K562 (cell line): ENCODE results near the gene GOPC. TPM values are rescaled to one million over a fixed set of nuclear protein-coding genes. Genes with fewer than 3 reads are reported as not detected.

Experiments
- ATF7 ChIP-seq: fragments of 450-650 bp; IDR thresholded peaks from 2 replicates; pipeline ENCODE4 v1.7.1; 2014; ENCODE audit warnings: mild to moderate bottlenecking, moderate library complexity
- BDP1 ChIP-seq: IDR thresholded peaks from 3 replicates; pipeline ENCODE4 v1.6.1; 2011; ENCODE audit not compliant: insufficient read length, insufficient read depth
- CTCFL ChIP-seq: IDR thresholded peaks from 2 replicates; pipeline ENCODE4 v1.6.1; 2011; ENCODE audit warnings: borderline replicate concordance, low read depth, mild to moderate bottlenecking, moderate library complexity, low read length; ENCODE audit not compliant: insufficient read depth, poor library complexity, severe bottlenecking
- GTF2A2 ChIP-seq: IDR thresholded peaks from 2 replicates; pipeline ENCODE4 v1.6.1; 2016; ENCODE audit warnings: mild to moderate bottlenecking, missing genetic modification characterization, missing compliant biosample characterization
- KAT2B ChIP-seq: IDR thresholded peaks from one replicate; pipeline ENCODE4 v1.6.1; 2012; ENCODE audit warnings: low read depth, mild to moderate bottlenecking, control low read depth, inconsistent platforms, low read length, moderate library complexity
- PCBP2 ChIP-seq: fragments of 200-400 bp; formaldehyde crosslinking; IDR thresholded peaks from 2 replicates; pipeline ENCODE4 v1.6.1; 2018; ENCODE audit warnings: low read length, low read depth, mild to moderate bottlenecking, moderate library complexity; ENCODE audit not compliant: poor library complexity, severe bottlenecking
- TCFL5 ChIP-seq: fragments of 250-450 bp; sonication (Bioruptor Pico); conservative IDR thresholded peaks from 2 replicates; pipeline ENCODE4 v1.6.1; 2021; ENCODE audit warnings: mild to moderate bottlenecking, moderate library complexity, matching md5 sums
- ZNF263 ChIP-seq: sonication (generic); formaldehyde crosslinking; IDR thresholded peaks from 2 replicates; pipeline ENCODE4 v1.8.0; 2022; ENCODE audit warnings: mild to moderate bottlenecking, missing genetic modification reagents, borderline replicate concordance
- ZNF764 ChIP-seq: fragments of 250-450 bp; sonication (Bioruptor Pico); IDR thresholded peaks from 2 replicates; pipeline ENCODE4 v1.4.0; 2020; ENCODE audit warnings: low read depth, mild to moderate bottlenecking, moderate library complexity
- polyA plus RNA-seq, 8 experiments: library from polyadenylated mRNA; depleted of rRNA in 4 of 8; stranded (reverse) in 5 of 8; unstranded in 3 of 8; fragments of >200 nt; fragmentation: Nextera tagmentation in 2 of 8; fragmentation: Illumina TruSeq in 1 of 8; extraction: Ambion mirVana in 2 of 8; extraction: Trizol in 1 of 8; gene quantifications; 2 replicates each; pipeline versions ENCODE4 v1.2.1 to v1.2.3, GENCODE V29; 2011 to 2014; ENCODE audit warnings: inconsistent platforms in 1 of 8, missing spikeins in 1 of 8
- total RNA-seq, 7 experiments: library from RNA; depleted of rRNA in 6 of 7; stranded (reverse); fragments of >200 nt in 6 of 7; fragmentation: Illumina TruSeq in 2 of 7; extraction: Trizol in 2 of 7; gene quantifications; 2 replicates each; pipeline versions ENCODE4 v1.2.1 to v1.2.3, GENCODE V29; 2011 to 2021; ENCODE audit warnings: low replicate concordance in 1 of 7
- TF ChIP-seq, protein P1 (sequence below): fragments of 200-800 bp; sonication (Bioruptor generic); IDR thresholded peaks from 2 replicates; pipeline ENCODE4 v1.6.1; 2016; ENCODE audit warnings: missing genetic modification characterization, missing compliant biosample characterization
- TF ChIP-seq, protein P2 (sequence below): fragments of 450-650 bp; IDR thresholded peaks from 2 replicates; pipeline ENCODE4 v1.6.1; 2016; ENCODE audit warnings: low read depth

GOPC gene
- total and polyA plus RNA-seq, 9 of the 15 experiments (the other 6 are each of a cell fraction or from before 2014, with no cell fraction given): 10.0 to 32.2 (median 25.6) TPM

DNA sequence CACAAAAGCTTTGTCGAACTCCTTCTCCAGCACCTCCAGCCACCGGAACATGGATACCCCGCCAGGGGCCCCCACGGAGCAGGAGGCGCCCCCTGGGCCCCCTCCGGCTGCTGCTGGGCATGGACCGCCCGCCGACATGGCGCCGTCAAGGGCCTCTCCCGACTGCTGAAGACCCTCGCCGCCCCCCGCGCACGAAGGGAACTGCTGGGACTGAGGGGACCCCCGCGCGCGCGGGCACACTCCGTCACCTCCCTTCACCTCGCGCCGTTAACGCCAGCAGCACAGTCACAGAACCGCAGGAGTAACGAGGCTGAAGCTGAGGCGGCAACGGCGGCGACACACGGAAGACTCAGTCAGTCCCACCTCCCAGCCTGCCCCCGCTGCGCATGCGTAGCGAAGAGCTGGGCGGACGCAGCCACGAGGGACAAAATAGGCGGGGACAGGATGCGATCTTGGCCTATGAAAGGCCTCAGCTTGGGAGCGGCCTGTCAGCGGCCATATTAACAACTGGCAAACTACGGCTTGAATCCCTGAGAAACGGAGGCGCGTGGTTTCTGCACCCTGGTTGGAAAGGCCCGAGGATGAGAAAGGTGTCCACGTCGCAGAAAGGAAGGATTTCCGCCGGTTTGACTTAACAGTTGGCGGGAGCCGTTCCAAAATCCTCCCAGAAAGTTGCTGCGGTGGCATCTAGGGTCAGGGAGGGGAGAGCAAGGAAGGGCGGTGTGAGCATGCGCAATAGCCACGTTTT, at the start of gene GOPC (continued):
- TF ChIP-seq CTCFL (peak; percentile 68), BDP1 (no peak), ZNF263 (CRISPR knock-in tag) (peak; percentile 27; the same call in 1 of the 2 replicates), ZNF764 (CRISPR knock-in tag) (no peak), TCFL5 (CRISPR knock-in tag) (no peak), KAT2B (no peak), PCBP2 (no peak), GTF2A2 (tag) (no peak), ATF7 (peak; percentile 63)
- TF ChIP-seq, protein P1, sequence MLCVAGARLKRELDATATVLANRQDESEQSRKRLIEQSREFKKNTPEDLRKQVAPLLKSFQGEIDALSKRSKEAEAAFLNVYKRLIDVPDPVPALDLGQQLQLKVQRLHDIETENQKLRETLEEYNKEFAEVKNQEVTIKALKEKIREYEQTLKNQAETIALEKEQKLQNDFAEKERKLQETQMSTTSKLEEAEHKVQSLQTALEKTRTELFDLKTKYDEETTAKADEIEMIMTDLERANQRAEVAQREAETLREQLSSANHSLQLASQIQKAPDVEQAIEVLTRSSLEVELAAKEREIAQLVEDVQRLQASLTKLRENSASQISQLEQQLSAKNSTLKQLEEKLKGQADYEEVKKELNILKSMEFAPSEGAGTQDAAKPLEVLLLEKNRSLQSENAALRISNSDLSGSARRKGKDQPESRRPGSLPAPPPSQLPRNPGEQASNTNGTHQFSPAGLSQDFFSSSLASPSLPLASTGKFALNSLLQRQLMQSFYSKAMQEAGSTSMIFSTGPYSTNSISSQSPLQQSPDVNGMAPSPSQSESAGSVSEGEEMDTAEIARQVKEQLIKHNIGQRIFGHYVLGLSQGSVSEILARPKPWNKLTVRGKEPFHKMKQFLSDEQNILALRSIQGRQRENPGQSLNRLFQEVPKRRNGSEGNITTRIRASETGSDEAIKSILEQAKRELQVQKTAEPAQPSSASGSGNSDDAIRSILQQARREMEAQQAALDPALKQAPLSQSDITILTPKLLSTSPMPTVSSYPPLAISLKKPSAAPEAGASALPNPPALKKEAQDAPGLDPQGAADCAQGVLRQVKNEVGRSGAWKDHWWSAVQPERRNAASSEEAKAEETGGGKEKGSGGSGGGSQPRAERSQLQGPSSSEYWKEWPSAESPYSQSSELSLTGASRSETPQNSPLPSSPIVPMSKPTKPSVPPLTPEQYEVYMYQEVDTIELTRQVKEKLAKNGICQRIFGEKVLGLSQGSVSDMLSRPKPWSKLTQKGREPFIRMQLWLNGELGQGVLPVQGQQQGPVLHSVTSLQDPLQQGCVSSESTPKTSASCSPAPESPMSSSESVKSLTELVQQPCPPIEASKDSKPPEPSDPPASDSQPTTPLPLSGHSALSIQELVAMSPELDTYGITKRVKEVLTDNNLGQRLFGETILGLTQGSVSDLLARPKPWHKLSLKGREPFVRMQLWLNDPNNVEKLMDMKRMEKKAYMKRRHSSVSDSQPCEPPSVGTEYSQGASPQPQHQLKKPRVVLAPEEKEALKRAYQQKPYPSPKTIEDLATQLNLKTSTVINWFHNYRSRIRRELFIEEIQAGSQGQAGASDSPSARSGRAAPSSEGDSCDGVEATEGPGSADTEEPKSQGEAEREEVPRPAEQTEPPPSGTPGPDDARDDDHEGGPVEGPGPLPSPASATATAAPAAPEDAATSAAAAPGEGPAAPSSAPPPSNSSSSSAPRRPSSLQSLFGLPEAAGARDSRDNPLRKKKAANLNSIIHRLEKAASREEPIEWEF (CRISPR knock-in tag): no peak
- TF ChIP-seq, protein P2, sequence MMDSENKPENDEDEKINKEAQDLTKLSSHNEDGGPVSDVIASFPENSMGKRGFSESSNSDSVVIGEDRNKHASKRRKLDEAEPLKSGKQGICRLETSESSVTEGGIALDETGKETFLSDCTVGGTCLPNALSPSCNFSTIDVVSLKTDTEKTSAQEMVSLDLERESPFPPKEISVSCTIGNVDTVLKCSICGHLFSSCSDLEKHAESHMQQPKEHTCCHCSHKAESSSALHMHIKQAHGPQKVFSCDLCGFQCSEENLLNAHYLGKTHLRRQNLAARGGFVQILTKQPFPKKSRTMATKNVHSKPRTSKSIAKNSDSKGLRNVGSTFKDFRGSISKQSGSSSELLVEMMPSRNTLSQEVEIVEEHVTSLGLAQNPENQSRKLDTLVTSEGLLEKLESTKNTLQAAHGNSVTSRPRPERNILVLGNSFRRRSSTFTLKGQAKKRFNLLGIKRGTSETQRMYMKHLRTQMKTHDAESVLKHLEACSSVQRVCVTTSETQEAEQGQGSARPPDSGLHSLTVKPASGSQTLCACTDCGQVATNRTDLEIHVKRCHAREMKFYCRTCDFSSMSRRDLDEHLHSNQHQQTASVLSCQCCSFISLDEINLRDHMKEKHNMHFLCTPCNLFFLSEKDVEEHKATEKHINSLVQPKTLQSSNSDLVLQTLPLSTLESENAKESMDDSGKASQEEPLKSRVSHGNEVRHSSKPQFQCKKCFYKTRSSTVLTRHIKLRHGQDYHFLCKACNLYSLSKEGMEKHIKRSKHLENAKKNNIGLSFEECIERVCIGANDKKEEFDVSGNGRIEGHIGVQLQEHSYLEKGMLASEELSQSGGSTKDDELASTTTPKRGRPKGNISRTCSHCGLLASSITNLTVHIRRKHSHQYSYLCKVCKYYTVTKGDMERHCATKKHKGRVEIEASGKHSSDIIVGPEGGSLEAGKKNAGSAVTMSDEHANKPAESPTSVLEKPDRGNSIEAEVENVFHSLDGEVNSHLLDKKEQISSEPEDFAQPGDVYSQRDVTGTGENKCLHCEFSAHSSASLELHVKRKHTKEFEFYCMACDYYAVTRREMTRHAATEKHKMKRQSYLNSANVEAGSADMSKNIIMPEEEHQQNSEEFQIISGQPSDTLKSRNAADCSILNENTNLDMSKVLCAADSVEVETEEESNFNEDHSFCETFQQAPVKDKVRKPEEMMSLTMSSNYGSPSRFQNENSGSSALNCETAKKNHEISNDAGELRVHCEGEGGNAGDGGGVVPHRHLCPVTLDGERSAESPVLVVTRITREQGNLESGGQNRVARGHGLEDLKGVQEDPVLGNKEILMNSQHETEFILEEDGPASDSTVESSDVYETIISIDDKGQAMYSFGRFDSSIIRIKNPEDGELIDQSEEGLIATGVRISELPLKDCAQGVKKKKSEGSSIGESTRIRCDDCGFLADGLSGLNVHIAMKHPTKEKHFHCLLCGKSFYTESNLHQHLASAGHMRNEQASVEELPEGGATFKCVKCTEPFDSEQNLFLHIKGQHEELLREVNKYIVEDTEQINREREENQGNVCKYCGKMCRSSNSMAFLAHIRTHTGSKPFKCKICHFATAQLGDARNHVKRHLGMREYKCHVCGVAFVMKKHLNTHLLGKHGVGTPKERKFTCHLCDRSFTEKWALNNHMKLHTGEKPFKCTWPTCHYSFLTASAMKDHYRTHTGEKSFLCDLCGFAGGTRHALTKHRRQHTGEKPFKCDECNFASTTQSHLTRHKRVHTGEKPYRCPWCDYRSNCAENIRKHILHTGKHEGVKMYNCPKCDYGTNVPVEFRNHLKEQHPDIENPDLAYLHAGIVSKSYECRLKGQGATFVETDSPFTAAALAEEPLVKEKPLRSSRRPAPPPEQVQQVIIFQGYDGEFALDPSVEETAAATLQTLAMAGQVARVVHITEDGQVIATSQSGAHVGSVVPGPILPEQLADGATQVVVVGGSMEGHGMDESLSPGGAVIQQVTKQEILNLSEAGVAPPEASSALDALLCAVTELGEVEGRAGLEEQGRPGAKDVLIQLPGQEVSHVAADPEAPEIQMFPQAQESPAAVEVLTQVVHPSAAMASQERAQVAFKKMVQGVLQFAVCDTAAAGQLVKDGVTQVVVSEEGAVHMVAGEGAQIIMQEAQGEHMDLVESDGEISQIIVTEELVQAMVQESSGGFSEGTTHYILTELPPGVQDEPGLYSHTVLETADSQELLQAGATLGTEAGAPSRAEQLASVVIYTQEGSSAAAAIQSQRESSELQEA: no peak
